Activated CD8-positive, alpha-beta memory T cell treated with anti-CD3 and anti-CD28 coated beads, Interleukin-2, amount 50 U/mL, for 24 hours (primary cell): ENCODE results near the gene ERGIC1.

Experiments
- DNase-seq: peaks from one replicate; pipeline ENCODE4 v3.0.0-alpha.2; 2020; ENCODE audit errors: extremely low read depth

ERGIC1 gene

GRCh38 chr5:172983542-172984243 is 149.6 kb downstream of the ERGIC1 start, which contains the start of gene ATP6V0E1:
ATP6V0E1 (plus strand) TSS chr5:172983771; CDS start chr5:172983861, 90 bp downstream.
- DNase-seq = peak; percentile 78

GRCh38 chr5:172984244-172984953 is 150.3 kb downstream of the ERGIC1 start:
- peak; percentile 51 for DNase-seq

- no peak for DNase-seq
Observed at GRCh38 chr5:172985596-172985995, 151.5 kb downstream of the ERGIC1 start.

GRCh38 chr5:172988276-172988675 is 154.2 kb downstream of the ERGIC1 start:
- DNase-seq = no peak

- no peak for DNase-seq
Observed at GRCh38 chr5:172990776-172991175, 156.7 kb downstream of the ERGIC1 start.

DNA sequence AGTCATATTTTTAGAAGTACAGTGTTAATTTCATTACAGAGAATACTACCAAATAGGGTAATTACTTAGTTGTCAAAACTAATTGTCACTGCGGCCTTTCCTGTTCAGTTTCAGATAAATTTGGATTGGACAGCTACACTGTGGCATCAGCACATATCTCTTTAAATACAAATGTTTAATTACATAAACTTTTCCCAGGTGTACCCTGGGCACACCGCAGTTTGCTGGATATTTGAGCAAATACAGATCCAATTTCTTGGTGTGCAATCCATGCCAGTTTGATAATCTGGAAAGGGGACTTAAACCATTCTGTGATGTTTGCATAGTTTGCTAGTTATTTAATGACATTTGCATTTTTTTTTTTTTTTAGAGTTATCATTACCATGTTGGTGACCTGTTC is 160.4 kb downstream of the ERGIC1 start:
- DNase-seq = no peak

DNA sequence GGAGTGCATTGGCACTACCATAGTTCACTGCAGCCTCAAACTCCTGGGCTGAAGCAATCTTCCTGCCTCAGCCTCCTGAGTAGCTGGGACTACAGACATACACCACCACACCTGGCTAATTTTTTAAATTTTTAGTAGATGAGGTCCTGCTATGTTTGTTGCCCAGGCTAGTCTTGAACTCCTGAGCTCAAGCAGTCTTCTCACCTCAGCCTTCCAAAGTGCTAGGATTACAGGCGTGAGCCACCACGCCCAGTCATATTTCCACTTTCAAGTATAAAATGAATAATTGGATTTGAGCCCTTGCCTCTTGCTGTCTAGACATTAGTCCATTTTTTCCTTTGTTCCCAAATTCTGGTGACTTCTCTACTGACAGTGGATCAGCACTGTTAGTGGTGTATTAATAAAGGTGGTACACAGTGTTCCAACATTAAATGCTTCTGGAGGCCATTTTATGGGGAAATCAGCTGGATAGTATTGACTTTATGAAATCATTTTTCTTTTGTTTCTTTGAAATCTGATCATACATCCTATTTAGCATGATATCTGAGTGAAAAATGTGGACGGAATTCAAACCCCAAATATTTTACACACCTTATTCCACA is 165.4 kb downstream of the ERGIC1 start:
- no peak for DNase-seq

DNA sequence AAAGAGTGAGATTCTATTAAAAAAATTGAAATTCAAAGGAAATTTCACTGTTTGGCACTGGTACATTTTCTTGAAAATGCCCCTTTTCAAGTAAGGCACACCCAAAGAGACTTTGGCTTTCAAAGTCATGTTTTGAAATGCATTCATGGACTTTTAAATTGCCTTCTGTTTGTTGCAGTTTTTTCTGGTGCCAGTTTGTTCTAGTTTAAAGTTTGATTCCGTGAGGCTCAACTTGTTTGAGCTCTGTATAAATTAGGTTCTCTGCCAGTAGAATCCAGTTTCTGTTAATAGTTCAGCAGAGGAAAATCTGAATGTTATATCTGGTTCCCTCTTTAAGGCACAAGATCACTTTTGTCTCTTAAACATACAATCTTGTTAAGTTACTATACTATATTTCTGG is 165.9 kb downstream of the ERGIC1 start:
- DNase-seq = no peak

- DNase-seq = no peak
Observed at GRCh38 chr5:173001229-173001841, 167.3 kb downstream of the ERGIC1 start.
